ENCODE measurements around the gene NRIP1.

- TF ChIP-seq POLR2AphosphoS5 (IDR thresholded peaks at IDR 0.05; ENCODE audit: low read depth, low read length) (no peak), SIN3A (IDR thresholded peaks at IDR 0.05; ENCODE audit: borderline replicate concordance, insufficient read depth, low read depth, low read length) (no peak), CTCF (IDR thresholded peaks at IDR 0.05) (no peak), TCF7L2 (IDR thresholded peaks at IDR 0.05; ENCODE audit: low read depth, low read length) (no peak), REST (IDR thresholded peaks at IDR 0.05; ENCODE audit: insufficient read depth in 1 of 2, low read depth in 2 of 2, low read length in 1 of 2) (no peak)
Observed at GRCh38 chr21:15098908-15099307, 34.1 kb upstream of the NRIP1 start.
